HG02840 (cell line): ENCODE measurements around the gene DCC.

Source experiments
- ATAC-seq: cut with Tn5 transposase; IDR thresholded peaks from one replicate; pipeline ENCODE4 v1.9.1; 2021; ENCODE audit warnings: mild to moderate bottlenecking, moderate library complexity, moderate number of reproducible peaks; ENCODE audit not compliant: unreplicated experiment, low FRiP score

DCC gene

DNA sequence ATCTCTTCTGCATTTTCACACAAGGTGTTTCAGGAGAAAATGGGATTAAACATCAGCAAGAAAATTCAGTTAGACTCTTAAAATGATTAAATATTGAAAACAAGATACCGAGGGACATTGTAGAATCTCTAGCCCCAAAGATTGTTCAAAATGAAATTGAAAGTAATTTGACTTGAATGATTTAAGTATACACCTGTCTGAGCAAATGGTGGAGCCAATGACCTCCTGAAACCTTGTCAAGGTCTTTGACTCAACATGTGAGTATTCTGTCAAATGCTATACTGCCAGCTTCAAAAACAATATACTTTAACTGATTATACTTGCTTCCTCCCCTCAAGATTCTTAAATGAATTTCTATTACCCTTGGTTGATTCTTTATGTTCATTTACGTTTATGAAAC, 411.0 kb downstream of the DCC start:
- no peak for ATAC-seq

DNA sequence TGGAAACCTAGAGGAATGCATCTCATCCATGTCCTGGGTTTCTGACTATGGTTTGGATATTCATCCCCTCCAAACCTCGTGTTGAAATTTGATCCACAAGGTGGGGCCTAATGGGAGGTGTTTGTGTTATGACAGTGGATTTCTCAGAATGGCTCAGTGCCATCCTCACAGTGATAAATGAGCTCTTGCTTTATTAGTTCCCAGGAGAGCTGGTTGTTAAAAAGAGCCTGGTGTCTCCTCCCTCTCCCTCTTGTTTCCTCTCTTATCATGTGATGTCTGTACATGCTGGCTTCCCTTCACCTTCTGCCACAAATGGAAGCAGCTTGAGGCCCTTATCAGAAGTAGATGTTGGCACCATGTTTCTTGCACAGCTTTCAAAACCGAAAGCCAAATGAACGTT, 424.3 kb downstream of the DCC start:
- ATAC-seq = no peak

DNA sequence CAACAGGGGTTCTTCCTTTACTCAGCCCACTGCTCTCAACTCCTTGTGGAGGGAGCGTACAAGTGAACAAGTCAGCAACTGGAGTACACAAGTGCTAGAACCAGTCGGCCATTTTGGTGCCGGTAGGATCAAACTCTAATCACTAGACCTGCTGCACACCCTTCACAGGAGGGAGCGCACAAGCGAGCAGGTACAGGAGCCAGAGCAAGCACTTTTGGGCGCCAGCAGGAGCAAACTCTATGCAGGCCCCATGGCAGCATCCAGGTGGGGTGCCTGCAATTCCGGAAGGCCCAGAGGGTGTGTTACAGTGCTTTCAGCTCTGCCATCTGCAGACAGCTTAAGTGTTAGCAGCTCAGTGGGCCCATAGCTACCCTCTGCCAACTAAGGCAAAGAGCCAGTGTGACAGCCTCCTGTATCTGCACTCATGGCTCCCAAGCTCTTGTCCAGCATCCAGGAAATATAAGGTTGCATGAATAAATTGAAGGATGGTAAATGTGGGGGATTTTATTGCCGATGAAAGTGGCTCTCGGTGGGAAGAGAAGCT, 426.1 kb downstream of the DCC start:
- no peak for ATAC-seq

DNA sequence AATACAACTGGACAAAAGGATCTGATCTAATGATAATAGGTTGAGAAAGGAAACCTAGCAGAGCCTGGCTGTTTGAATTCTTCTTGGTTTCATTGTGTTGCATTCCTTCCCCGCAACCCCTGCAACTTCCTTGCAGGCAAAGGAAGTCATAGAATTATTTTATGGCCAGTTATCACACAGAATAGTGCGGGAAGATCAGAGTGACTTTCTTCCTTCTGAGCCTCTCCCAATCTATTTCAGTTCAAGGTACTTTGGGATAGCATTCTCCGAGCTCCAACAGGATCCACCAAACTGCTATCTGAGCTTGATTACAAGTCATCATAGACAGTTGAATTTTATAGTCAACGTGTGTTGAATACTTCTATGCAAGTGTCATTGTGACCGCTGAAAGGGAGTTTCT, 441.1 kb downstream of the DCC start:
- no peak for ATAC-seq

DNA sequence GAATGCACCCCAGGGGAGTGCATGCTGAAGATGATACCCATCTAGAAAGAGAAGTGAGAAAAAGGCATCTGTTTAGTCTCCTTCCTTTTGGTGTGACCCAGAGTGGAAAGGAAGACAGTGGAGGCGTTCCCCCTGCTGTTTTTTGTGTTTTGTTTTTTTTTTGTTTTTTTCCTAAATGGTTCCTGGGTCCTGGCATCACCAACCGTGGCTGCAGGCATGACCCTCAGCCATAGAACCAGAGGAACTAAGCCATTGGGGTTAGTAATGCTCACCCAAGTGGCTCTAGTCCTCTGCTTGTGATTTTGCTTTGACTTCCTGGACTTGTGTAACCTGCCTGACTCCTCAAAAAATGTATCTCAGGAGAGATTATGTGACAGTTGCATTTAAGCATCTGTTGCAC, 451.3 kb downstream of the DCC start:
- no peak for ATAC-seq

DNA sequence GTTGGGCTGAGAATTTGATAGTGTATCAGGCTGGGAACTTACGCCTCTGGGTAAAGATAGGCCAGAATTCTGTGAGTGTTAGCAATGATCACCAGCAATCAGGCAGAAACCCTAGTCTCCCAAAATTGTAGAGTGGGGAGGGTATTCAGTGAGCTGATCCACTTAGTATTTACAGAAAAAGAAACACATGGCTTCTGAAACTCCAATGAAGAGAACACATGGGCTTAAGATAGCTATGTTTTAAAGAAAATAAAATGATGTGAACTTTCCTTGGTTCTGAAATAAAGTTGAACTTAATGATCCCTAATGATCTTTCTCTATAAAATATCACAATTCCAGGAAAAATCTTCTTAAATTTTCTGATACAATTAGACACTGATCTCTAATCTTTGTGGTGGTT, 472.8 kb downstream of the DCC start:
- ATAC-seq = no peak

DNA sequence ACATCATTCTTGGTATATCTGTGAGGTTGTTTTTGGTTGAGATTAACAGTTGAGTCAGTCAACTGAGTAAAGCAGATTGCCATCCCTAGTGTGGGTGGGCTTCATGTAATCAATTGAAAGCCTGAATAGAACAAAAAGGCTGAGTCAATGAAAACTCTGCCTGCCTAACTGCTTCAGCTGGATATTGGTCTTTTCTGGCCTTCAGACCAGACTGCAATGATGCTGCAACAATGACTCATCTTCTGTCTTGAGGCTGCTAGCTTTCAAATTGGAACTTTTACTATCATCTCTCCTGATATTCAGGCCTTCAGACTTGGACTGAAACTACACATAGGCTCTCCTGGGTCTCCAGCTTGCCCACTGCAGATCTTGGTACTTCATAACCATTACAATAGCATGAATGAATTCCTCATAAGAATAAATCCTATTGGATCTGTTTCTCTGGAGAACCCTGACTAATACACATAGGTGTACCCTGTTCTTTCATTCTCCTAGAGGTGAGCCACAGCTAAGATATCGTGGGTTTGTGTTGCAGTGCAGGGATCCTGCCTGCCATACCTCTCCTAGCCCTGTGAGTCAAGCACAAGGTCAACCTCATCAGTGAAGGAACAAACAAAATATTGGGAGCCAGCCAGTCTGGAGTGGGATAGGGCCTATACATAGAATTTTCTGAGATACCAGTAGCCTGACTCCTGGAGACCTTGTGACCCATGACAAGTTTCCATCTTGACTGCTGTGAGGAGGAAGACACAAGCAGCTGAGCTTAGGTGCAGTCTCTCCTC, 473.8 kb downstream of the DCC start:
- ATAC-seq = no peak

DNA sequence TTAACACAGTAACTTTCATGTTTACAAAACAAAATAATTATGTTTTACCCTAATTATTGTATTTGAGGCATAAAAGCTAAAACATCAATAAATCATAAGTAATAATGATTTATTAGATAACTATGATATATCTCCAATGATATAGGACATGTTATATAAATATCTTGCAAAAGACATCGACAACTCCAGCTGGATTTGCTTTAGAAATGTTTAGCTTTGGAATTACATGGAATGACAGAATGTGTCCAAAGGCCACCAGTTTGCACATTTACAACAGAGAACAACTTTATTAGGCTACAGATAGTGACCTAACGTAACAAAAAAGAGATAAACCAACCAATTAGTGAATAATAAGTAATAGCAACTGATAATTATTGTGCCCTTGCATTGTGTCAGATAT, 475.7 kb downstream of the DCC start:
- no peak for ATAC-seq

DNA sequence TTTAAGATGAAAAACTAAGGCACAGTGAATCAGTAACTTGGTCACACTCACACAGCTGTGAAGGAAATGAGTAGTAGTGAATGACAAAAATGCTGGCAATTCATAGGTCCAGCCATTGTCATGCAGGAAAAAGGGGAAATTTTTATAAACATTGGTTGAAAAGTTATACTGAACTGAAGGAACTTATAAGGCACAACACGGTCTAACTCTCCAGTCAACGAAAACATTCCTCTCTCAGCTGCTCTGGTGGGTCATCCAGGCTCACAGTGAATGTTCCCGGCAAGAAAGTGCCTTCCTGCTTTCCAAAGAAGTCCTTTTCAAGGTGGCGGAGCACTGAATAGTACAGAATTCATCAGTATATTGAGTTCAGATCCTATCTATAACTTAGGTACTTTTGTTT, 476.1 kb downstream of the DCC start:
- no peak for ATAC-seq

DNA sequence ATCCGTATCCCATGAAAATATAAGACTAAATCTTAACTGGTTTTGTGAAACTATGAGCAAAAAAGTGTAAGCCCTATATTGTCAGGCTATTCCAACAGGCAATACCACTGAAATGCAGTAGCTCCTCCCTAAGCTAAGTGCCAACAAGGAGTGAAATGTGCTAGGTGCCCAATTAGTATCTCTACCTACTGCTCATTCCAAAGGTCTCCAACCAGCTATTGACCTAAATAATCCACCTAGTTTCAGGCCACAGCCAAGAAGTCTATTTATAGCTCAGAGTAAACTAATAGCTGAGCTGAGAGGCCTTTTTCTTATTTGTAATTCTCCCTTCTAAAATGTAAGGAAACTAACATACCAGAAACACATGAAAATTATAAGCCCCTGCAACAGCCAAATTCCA, 482.2 kb downstream of the DCC start:
- ATAC-seq = no peak

DNA sequence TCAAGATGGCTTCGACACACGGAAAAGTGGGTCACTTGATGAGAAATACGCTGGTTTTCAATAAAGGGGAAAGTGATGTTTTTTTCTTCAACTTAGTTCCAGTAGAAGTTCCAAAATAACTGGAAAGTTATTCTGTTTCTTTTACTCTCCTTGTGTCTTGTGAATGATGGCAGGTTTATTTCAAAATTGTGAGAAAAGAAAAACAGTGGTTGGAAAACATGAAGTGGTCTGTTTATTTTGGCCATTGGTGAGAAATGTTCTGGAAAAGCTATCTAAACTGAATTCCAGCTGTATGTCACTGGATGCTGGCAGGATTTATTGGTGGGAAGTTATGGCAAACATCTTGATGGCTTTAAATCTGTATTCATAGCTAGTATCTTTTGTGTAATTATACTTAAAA, 484.1 kb downstream of the DCC start:
- no peak for ATAC-seq

DNA sequence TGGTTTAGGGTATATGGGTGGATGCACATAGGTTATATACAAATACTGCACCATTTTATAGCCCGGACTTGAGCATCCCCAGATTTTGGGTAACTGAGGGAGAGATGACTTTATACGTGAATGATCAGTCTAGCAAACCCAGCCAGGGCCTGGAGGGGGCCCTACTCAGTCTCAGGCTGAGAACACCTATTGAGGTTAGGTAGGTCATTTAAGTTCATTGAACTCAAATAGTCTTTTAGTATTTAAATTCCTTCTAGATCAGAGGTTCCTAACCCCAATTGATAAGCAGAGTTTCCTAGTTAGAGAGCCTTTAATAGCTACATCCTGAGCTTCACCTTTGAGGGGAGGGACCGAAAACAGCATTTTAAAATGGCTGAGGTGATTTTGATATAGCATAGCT, 487.0 kb downstream of the DCC start:
- ATAC-seq = no peak

DNA sequence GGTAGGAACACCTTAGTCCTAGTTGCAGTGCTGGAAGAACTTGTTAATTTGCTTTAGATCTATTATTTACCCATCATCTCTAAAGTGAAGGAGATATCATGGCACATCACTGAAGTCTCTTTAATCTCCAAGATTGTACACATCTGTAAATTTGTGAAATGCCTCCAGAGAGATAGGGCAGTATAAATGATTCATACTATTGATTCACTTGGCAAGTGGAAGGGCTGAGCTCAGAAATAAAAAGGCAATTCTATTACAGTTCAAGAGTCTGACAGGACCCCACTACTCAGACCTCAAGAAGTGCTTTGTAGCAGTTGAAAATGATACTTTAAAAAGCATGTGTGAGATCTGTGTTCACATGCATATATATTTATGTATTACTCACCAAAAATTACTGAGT, 489.3 kb downstream of the DCC start:
- no peak for ATAC-seq

DNA sequence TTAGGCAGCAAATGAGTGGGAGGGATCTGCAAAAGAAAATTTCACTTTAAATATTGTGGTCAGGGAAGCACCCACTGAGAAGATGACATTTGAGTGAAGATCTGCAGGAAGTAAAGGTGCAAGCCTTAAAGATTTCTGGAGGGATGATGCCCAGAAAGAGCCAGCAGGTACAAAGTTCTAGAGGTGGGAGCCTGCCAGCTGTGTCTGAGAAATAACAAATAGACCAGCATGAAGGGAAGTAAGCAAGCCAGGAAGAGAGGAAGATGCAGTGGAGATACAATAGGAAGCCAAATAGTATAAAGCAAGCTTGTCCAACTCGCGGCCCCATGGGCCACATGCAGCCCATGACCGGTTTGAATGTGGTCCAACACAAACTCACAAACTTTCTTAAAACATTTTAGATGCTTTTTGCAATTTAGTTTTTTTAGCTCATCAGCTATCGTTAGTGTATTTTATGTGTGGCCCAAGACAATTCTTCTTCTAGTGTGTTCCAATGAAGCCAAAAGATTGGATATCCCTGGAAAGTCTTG, 489.9 kb downstream of the DCC start:
- ATAC-seq = no peak

DNA sequence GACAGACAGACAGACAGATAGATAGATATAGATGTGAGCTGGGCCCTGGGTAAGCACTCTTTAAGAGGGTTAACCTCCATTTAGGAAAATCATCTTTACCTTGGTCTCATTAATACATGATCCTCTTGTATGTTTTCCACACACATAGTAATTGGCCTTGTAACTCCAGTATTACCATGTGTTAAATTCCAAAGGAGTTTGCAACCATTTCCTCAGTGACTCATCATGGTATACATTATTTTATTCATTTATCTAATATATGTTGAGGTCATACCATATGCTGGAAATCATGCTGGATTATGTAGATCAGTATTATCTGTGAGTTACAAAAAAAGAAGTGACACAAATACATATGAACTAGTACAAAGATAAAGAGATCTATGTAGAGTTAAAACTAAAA, 504.3 kb downstream of the DCC start:
- ATAC-seq = no peak

DNA sequence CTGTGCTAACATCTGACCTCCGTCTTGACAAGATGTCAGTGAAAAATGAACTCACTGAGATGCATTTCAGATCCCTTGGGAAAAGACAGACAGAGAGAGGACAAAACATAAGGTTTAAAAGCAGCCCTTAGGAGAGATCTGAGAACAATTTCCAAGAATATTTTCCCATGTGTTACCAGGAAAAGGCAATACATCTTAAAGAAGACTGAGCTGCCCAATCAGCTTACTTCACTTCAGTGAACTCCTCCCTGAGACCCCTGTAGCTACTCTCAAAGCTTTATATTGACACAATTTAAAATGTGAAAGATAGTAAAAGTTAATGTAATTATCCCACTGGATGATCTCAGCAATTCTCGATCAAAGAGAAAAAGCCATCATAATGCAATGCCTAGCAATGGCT, 505.0 kb downstream of the DCC start:
- no peak for ATAC-seq

DNA sequence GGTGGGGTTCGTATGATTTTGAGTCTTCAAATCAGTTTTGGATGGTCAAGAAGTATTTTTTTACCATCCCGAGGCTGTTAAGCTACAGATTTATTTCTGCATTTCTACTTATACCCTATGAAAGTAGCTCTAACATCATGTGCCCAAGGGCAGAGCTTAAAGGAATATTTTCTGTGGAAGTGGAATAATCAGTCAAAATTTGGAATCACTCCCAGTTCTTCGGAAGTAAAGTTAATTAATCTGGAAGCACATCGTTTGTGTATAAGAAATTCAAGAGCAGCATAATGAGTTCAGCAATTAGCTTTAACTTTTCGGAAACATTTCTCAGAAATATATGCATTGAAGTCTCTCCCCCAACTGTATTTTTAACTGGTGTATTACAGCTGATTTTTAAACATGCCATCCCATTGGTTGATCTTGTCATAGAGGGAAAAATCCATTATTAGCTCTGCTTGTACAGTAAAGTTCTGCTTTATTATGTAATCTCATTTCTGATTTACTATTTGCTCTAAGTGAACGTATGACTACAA, 510.1 kb downstream of the DCC start:
- no peak for ATAC-seq

DNA sequence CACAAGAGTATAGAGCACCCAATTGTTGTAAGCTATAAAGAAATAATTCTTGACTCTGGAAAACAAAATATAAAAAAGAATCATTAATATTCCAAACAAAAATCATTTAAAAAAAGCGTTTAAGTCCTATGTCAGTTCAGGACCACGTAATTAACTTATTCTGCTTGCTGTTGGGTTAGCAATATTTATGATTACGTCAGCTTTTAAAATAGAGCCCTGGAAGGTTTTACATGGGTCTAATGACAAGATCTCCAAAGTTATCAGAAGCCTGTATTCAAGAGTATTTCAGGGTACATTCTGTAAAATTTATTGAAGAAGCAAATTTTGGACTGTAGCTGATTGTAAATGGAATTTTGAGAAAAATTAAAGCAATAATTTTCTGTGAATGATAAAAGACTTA, 521.6 kb downstream of the DCC start:
- no peak for ATAC-seq

DNA sequence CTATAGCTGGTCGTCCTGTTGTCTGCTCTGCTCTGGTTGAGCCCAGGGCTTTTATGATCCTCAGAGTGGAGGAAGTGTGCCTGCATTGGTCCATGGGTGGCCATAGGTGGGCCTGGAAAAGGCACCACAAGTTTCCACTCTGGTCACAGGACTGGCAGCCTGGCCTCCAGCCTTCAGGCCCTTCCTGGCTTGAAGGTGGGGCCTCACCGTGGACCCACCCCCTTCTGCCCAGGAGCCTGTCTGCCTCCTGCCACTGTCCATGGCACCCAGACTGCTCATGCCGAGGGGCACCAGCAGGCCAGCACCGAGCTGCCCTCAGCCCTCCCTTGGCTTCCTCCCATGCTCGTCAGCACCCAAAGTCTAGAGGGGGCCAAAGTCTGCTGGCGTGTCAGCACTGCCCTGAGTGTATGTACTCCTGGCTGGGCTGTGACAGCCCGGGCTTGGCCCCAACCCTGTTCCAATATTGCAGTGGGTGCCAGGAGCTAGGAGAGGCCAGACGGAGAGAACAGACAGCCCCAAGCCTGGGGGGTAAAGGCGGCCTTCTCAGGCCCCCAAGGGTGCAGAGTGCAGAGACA, 529.4 kb downstream of the DCC start:
- ATAC-seq = no peak

DNA sequence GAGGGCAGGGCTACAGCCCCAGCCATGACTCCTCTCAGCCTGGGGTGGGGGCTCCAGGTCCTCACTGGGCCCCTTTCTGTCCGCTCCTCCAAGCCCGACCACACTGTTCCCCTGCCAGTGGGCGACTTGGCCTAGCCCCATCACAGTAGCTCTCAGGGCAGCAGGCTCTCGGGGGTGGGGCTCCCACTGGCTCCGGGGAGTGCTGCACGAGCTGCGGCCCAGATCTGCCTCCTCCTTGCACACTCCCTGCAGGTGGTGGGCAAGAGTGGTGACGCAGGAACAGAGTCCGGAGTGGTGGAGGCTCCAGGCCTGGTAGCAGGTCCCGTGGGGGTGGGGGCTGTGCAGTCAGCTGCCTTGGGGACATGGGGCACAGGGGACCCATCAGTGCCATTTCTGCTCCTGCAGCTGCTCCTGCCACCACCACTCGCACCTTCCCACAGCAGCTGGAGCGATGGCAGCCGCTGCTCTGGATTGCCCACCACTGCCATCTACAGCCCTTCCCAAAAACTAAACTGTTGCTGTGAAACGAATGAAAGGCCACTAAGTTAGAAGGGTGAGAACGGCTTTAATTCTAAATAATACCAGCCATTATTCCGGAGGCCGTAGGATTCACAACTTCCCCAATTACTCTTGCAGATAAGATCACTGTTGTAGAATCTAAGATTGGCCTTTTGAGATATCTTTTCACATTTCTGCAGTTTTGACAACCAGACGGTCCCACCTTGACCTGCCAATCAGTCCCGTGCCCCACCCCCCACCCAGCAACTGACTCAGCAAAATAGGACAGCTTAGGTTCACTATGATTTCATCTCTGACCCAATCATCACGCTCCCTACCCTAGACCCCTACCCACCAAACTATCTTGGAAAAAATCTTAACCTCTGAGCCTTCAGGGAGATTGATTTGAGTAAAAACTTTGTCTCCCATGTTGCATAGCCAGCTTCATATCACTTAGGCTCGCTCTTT, 530.2 kb downstream of the DCC start:
- ATAC-seq = no peak

DNA sequence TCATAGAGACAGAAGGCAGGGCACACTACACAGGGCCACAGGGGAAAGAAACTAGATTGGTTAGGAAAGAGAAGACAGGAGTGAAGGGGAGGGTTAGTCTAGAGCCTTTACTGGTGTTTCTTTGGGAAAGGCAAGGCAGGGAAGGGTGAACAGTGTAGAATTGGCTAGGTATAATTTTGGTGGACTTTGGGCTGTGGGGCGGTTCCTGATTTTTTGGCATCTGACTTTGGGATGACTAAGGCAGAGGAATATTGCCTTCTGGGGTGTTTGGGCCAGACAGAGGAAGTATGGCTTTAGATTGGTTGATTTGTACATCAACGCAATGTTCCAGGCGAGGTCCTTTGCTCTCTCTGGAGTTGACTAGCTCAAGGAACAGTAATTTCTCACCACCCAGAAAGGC, 534.8 kb downstream of the DCC start:
- no peak for ATAC-seq
